ENCODE data around the gene CDT1.
"Not testable (repeated sequence)": the region's sequence is repeated elsewhere in the genome, so short reads cannot be mapped to it uniquely, and the experiment has no call there.

Gene CDT1

GRCh38 chr16:88770461-88771293 is 32.9 kb upstream of the CDT1 start:
- H3K27me3 ChIP-seq (ENCODE audit: control insufficient read depth, insufficient read depth, low read length): no peaks in the 10 kb centered on the region
- H3K4me3 ChIP-seq (ENCODE audit: low read length): no peak overlapping the region
- no peaks in the 10 kb centered on the region for H3K36me3 ChIP-seq (ENCODE audit: control insufficient read depth, low read depth, low read length)
- H3K9me3 ChIP-seq (ENCODE audit: control insufficient read depth, low read depth, low read length): no peaks in the 10 kb centered on the region
- H3K9ac ChIP-seq (ENCODE audit: low read length): no peak overlapping the region
- no peak overlapping the region for H3K27ac ChIP-seq (ENCODE audit: low read length)
- peaks cover 19% of the 10 kb centered on the region for H3K4me1 ChIP-seq (ENCODE audit: control insufficient read depth, low read depth, low read length)

GRCh38 chr16:88771294-88771772 is 32.3 kb upstream of the CDT1 start:
- H3K27ac ChIP-seq (ENCODE audit: low read length): no peak overlapping the region
- no peak overlapping the region for H3K9ac ChIP-seq (ENCODE audit: low read length)
- H3K36me3 ChIP-seq (ENCODE audit: control insufficient read depth, low read depth, low read length): no peaks in the 10 kb centered on the region
- H3K4me1 ChIP-seq (ENCODE audit: control insufficient read depth, low read depth, low read length): peaks cover 19% of the 10 kb centered on the region
- no peak overlapping the region for H3K4me3 ChIP-seq (ENCODE audit: low read length)
- no peaks in the 10 kb centered on the region for H3K27me3 ChIP-seq (ENCODE audit: control insufficient read depth, insufficient read depth, low read length)
- no peaks in the 10 kb centered on the region for H3K9me3 ChIP-seq (ENCODE audit: control insufficient read depth, low read depth, low read length)

GRCh38 chr16:88771781-88772180 is 31.8 kb upstream of the CDT1 start:
- peaks cover 19% of the 10 kb centered on the region for H3K4me1 ChIP-seq (ENCODE audit: control insufficient read depth, low read depth, low read length)
- H3K36me3 ChIP-seq (ENCODE audit: control insufficient read depth, low read depth, low read length); H3K27me3 ChIP-seq (ENCODE audit: control insufficient read depth, insufficient read depth, low read length); H3K9ac ChIP-seq (ENCODE audit: low read length); H3K9me3 ChIP-seq (ENCODE audit: control insufficient read depth, low read depth, low read length); H3K4me3 ChIP-seq (ENCODE audit: low read length); H3K27ac ChIP-seq (ENCODE audit: low read length): not testable (repeated sequence)

GRCh38 chr16:88772871-88773811 is 30.4 kb upstream of the CDT1 start:
- Histone ChIP-seq H3K9me3 (ENCODE audit: control insufficient read depth, low read depth, low read length) (no peaks in the 10 kb centered on the region), H3K27me3 (ENCODE audit: control insufficient read depth, insufficient read depth, low read length) (no peaks in the 10 kb centered on the region), H3K9ac (ENCODE audit: low read length) (no peak overlapping the region), H3K36me3 (ENCODE audit: control insufficient read depth, low read depth, low read length) (no peaks in the 10 kb centered on the region), H3K4me1 (ENCODE audit: control insufficient read depth, low read depth, low read length) (peaks cover 21% of the 10 kb centered on the region), H3K27ac (ENCODE audit: low read length) (no peak overlapping the region), H3K4me3 (ENCODE audit: low read length) (no peak overlapping the region)

GRCh38 chr16:88773812-88774291 is 29.7 kb upstream of the CDT1 start:
- H3K4me3 ChIP-seq (ENCODE audit: low read length): no peak overlapping the region
- H3K27ac ChIP-seq (ENCODE audit: low read length): no peak overlapping the region

GRCh38 chr16:88774544-88775393 is 28.8 kb upstream of the CDT1 start:
- Histone ChIP-seq H3K27me3 (ENCODE audit: control insufficient read depth, insufficient read depth, low read length) (no peaks in the 10 kb centered on the region), H3K4me1 (ENCODE audit: control insufficient read depth, low read depth, low read length) (peaks cover 18% of the 10 kb centered on the region), H3K9ac (ENCODE audit: low read length) (no peak overlapping the region), H3K9me3 (ENCODE audit: control insufficient read depth, low read depth, low read length) (no peaks in the 10 kb centered on the region), H3K4me3 (ENCODE audit: low read length) (no peak overlapping the region), H3K27ac (ENCODE audit: low read length) (no peak overlapping the region), H3K36me3 (ENCODE audit: control insufficient read depth, low read depth, low read length) (no peaks in the 10 kb centered on the region)

More at GRCh38 chr16:88773812-88774291, 29.7 kb upstream of the CDT1 start:
- no peaks in the 10 kb centered on the region for H3K9me3 ChIP-seq (ENCODE audit: control insufficient read depth, low read depth, low read length)
- no peaks in the 10 kb centered on the region for H3K36me3 ChIP-seq (ENCODE audit: control insufficient read depth, low read depth, low read length)
- no peaks in the 10 kb centered on the region for H3K27me3 ChIP-seq (ENCODE audit: control insufficient read depth, insufficient read depth, low read length)
- no peak overlapping the region for H3K9ac ChIP-seq (ENCODE audit: low read length)
- H3K4me1 ChIP-seq (ENCODE audit: control insufficient read depth, low read depth, low read length): peaks cover 23% of the 10 kb centered on the region

- no peak overlapping the region for H3K9ac ChIP-seq (ENCODE audit: low read length)
- H3K27me3 ChIP-seq (ENCODE audit: control insufficient read depth, insufficient read depth, low read length): no peaks in the 10 kb centered on the region
- no peak overlapping the region for H3K4me3 ChIP-seq (ENCODE audit: low read length)
- H3K4me1 ChIP-seq (ENCODE audit: control insufficient read depth, low read depth, low read length): peaks cover 12% of the 10 kb centered on the region
- no peaks in the 10 kb centered on the region for H3K9me3 ChIP-seq (ENCODE audit: control insufficient read depth, low read depth, low read length)
- H3K27ac ChIP-seq (ENCODE audit: low read length): no peak overlapping the region
- H3K36me3 ChIP-seq (ENCODE audit: control insufficient read depth, low read depth, low read length): no peaks in the 10 kb centered on the region
Measured at GRCh38 chr16:88775825-88776224, 27.8 kb upstream of the CDT1 start.

- Histone ChIP-seq H3K27me3 (ENCODE audit: control insufficient read depth, insufficient read depth, low read length) (no peaks in the 10 kb centered on the region), H3K9me3 (ENCODE audit: control insufficient read depth, low read depth, low read length) (no peaks in the 10 kb centered on the region), H3K27ac (ENCODE audit: low read length) (no peak overlapping the region), H3K36me3 (ENCODE audit: control insufficient read depth, low read depth, low read length) (no peaks in the 10 kb centered on the region), H3K4me1 (ENCODE audit: control insufficient read depth, low read depth, low read length) (peaks cover 8% of the 10 kb centered on the region), H3K4me3 (ENCODE audit: low read length) (no peak overlapping the region), H3K9ac (ENCODE audit: low read length) (no peak overlapping the region)
Measured at GRCh38 chr16:88777471-88778270, 25.9 kb upstream of the CDT1 start.

GRCh38 chr16:88778271-88778525 is 25.4 kb upstream of the CDT1 start:
- peaks cover 8% of the 10 kb centered on the region for H3K4me1 ChIP-seq (ENCODE audit: control insufficient read depth, low read depth, low read length)

GRCh38 chr16:88778541-88779065 is 25.0 kb upstream of the CDT1 start:
- Histone ChIP-seq H3K9me3 (ENCODE audit: control insufficient read depth, low read depth, low read length) (no peaks in the 10 kb centered on the region), H3K9ac (ENCODE audit: low read length) (no peak overlapping the region), H3K27me3 (ENCODE audit: control insufficient read depth, insufficient read depth, low read length) (no peaks in the 10 kb centered on the region), H3K4me3 (ENCODE audit: low read length) (no peak overlapping the region), H3K4me1 (ENCODE audit: control insufficient read depth, low read depth, low read length) (peaks cover 10% of the 10 kb centered on the region), H3K27ac (ENCODE audit: low read length) (no peak overlapping the region), H3K36me3 (ENCODE audit: control insufficient read depth, low read depth, low read length) (no peaks in the 10 kb centered on the region)

More at GRCh38 chr16:88778271-88778525, 25.4 kb upstream of the CDT1 start:
- no peak overlapping the region for H3K9ac ChIP-seq (ENCODE audit: low read length)
- no peak overlapping the region for H3K4me3 ChIP-seq (ENCODE audit: low read length)
- no peak overlapping the region for H3K27ac ChIP-seq (ENCODE audit: low read length)
- H3K27me3 ChIP-seq (ENCODE audit: control insufficient read depth, insufficient read depth, low read length): no peaks in the 10 kb centered on the region
- H3K36me3 ChIP-seq (ENCODE audit: control insufficient read depth, low read depth, low read length): no peaks in the 10 kb centered on the region
- no peaks in the 10 kb centered on the region for H3K9me3 ChIP-seq (ENCODE audit: control insufficient read depth, low read depth, low read length)

All from iPS-18a (cell line).